VCaP (cell line): ENCODE measurements around the gene GRK3.

Experiments
- H3K27ac ChIP-seq: fragments of 450-650 bp; 2 replicates; pipeline ENCODE4 v1.5.1; 2017
- TF ChIP-seq, protein P1 (sequence below): fragments of 450-650 bp; conservative IDR thresholded peaks from 2 replicates; pipeline ENCODE4 v1.5.1; 2017; ENCODE audit warnings: mild to moderate bottlenecking, moderate library complexity

Gene GRK3

DNA sequence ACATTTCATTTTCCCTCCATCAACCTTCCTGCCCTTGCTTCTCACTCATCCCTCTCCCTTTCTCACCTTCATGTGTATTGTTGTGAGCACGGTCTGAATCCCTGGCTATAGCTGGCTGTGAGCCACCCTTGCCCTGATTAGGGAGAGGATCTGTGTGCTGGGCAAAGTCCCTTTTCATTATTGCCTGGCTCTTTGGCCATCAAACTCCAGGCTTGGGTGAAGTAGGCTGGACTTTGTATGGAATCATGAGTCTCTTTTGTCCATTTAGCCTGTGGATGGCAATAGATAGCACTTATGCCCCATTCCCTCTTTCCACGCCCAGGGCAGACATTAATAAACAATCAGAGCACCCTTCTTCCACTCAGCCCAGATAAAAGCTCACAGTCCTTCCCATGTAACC lies 184.2 kb downstream of the GRK3 start:
- TF ChIP-seq, protein P1, sequence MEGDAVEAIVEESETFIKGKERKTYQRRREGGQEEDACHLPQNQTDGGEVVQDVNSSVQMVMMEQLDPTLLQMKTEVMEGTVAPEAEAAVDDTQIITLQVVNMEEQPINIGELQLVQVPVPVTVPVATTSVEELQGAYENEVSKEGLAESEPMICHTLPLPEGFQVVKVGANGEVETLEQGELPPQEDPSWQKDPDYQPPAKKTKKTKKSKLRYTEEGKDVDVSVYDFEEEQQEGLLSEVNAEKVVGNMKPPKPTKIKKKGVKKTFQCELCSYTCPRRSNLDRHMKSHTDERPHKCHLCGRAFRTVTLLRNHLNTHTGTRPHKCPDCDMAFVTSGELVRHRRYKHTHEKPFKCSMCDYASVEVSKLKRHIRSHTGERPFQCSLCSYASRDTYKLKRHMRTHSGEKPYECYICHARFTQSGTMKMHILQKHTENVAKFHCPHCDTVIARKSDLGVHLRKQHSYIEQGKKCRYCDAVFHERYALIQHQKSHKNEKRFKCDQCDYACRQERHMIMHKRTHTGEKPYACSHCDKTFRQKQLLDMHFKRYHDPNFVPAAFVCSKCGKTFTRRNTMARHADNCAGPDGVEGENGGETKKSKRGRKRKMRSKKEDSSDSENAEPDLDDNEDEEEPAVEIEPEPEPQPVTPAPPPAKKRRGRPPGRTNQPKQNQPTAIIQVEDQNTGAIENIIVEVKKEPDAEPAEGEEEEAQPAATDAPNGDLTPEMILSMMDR = no peak
- H3K27ac ChIP-seq = no peak overlapping the region

DNA sequence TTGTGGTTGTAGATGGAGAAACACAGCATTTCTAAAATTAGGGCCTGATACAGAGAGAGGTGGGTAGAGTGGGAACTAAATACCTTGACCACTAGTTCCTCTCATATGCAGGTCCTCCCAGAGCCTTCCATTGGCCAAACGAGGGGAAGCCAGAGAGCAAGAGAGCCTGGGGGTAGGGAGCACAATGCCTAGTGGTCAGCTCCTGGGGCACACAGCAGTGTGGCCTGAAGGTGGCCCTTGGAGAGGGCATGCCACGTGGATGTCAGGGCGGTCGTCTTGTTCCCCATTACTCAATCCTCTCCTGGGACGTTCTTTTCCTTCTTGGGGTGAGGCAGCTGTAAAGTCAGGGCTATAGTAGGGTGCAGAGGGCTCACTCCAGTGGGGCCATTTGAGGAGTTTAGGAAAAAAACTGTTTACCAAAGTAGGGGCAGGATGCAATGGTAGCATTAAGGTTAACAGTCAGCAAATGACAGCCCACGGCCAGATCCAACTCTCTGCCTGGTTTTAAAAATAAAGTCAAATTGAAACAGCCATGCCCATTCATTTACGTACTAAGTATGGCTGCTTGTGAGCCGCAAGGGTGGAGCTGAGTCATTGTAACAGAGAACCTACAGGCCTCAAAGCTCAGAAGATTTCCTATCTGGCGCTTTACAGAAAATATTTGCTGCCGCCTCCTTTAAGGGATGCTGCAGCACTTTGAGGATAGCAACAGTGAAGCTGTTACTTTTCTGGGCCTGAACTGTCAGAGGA lies 185.1 kb downstream of the GRK3 start:
- H3K27ac ChIP-seq = no peak overlapping the region

DNA sequence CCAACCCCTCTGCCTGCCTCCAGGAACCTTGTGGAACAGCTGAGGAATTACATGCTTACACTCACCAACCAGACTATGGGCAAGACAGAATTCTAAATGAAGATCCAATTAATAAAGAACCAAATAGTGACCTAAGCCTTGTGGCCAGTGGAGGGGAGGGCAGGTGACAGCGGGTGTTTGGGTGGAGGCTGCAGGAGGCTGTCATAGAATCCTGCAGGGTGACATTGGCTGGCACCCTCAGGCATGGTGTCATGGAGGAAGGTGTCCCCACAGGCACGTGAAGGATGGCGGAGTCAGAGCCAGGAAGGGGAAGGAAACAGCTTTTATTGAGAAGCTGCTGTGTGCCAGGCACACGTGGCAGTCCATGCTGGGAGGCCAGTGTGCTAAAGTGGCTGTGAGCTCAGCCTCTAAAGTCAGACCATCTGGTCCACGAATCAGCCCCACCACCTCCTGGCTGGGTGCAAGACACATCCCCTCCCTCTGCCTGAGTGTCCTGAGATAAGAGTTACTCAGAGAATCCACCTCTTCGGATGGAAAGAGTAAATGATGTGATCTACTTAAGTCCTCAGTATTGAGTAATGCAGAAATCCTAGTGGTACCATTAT lies 186.2 kb downstream of the GRK3 start:
- TF ChIP-seq, protein P1 = no peak
- no peak overlapping the region for H3K27ac ChIP-seq

More for the DNA sequence above, 185.1 kb downstream of the GRK3 start:
- TF ChIP-seq, protein P1 = no peak

DNA sequence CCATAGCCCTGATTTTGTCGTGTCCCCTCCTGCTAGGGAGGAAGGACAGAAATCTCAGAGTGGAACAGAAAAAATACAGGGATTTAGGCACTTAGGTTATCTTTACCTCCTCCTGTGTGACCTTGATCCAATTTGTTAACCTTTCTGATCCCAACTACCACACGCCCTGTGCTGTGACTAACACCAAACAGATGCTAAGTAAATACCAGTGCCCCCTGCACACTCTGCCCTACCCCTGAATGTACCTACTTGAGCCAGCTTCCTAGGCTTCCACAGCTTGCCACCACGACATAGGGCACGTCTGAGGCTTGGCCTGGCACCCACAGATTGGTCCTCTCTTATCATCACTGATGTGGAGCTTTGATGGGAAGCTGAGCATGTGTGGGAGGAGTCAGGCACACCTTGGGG lies 186.7 kb downstream of the GRK3 start:
- TF ChIP-seq, protein P1 = no peak
- H3K27ac ChIP-seq = no peak overlapping the region

DNA sequence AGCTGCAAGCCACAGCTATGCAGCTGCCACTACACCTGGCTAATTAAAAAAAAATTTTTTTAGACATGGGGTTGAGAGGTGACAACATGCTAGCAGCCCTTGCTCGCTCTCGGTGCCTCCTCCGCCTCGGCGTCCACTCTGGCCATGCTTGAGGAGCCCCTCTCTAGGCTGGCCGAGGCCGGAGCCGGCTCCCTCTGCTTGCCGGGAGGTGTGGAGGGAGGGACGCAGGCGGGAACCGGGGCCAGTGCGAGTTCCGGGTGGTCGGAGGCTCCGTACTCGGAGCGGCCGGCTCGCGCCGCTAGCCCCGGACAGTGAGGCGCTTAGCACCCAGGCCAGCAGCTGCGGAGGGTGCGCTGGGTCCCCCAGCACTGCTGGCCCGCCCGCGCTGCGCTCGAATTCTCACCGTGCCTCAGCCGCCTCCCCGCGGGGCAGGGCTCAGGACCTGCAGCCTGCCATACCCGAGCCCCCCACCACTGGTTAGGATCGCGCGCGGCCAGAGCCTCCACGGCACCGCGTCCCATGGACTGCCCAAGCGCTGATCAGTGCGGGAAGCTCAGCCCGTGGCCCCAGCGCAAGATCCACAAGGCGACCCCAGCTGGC lies 188.2 kb downstream of the GRK3 start:
- TF ChIP-seq, protein P1 = no peak
- H3K27ac ChIP-seq = no peak overlapping the region

DNA sequence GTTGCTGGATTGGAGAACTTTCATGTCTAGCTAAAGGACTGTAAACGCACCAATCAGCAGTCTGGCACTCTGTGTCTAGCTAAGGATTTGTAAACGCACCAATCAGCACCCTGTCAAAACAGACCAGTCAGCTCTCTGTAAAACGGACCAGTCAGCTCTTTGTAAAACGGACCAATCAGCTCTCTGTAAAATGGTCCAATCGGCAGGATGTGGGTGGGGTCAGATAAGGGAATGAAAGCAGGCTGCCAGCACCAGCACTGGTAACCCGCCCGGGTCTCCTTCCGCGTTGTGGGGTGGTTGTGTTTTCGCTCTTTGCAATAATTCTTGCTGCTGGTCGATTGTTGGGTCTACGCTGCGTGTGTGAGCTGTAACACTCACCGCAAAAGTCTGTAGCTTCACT lies 188.8 kb downstream of the GRK3 start:
- TF ChIP-seq, protein P1 = no peak

DNA sequence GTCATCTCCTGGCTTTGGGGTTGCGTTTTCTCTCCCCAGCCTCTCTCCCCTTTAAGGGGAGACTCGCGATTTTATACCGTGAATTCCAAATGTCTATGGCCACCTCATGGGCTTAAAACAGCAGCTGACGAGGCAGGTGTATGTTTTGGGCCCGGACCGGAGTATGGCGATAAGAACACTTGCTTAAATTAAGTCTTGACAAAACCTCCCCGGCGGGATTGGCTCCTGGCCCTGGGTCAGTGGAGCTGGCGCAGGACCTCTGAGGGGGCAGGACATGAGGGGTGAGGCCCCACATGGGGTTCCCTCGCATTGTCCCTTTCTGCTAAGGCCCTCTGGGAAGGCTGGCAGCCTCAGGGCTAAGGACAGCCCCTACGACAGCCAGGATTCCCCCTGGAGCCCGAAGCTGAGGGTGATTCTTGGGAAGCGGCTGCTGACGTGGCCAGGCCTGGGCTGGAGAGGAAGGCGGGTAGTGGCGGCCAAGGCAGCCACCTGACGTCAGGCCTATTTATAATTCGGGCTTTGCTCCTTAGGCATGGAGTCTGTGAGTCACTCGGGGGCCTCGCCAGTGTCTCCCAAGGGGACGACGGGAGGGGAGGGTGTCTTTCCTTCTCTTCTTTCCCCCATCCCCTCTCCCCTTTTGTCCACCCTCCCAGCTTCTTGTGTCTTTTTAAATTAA lies 190.2 kb downstream of the GRK3 start:
- TF ChIP-seq, protein P1 = no peak
- no peak overlapping the region for H3K27ac ChIP-seq

More for the DNA sequence above, 188.8 kb downstream of the GRK3 start:
- H3K27ac ChIP-seq = no peak overlapping the region
